Astrocyte (in vitro differentiated cells and primary cell): ENCODE data around the gene PTPRD.

ENCODE experiments used
- EZH2 ChIP-seq: IDR thresholded peaks from 2 replicates; pipeline ENCODE4 v1.6.1; 2012; ENCODE audit warnings: mild to moderate bottlenecking, low read length, inconsistent platforms; ENCODE audit not compliant: insufficient read depth
- TF ChIP-seq, protein P1 (sequence below): IDR thresholded peaks from 2 replicates; pipeline ENCODE4 v1.5.1; 2011; ENCODE audit warnings: low read depth, mild to moderate bottlenecking, inconsistent platforms, low read length, moderate library complexity; ENCODE audit not compliant: insufficient read depth

DNA sequence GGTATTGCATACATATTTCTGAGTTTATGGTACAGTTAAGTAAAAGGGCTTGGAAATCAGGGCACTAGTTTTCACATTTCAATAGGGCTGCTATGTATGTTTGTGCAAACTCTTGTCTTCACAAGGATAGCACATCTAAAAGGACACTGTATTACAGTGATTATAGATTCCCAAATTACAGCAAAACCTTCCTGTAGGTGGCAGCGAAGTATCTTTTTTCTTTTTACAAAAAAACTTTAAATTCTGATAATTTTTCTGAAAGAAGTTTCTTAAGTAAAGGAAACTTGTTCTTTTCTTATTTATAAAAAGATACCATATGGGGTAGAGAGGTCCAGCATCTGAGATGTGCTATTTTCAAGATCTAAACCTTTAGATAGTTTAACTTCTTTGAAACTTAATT is 337.8 kb downstream of the PTPRD start:
- TF ChIP-seq, protein P1, sequence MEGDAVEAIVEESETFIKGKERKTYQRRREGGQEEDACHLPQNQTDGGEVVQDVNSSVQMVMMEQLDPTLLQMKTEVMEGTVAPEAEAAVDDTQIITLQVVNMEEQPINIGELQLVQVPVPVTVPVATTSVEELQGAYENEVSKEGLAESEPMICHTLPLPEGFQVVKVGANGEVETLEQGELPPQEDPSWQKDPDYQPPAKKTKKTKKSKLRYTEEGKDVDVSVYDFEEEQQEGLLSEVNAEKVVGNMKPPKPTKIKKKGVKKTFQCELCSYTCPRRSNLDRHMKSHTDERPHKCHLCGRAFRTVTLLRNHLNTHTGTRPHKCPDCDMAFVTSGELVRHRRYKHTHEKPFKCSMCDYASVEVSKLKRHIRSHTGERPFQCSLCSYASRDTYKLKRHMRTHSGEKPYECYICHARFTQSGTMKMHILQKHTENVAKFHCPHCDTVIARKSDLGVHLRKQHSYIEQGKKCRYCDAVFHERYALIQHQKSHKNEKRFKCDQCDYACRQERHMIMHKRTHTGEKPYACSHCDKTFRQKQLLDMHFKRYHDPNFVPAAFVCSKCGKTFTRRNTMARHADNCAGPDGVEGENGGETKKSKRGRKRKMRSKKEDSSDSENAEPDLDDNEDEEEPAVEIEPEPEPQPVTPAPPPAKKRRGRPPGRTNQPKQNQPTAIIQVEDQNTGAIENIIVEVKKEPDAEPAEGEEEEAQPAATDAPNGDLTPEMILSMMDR, result peak; percentile 39
- no peak for TF ChIP-seq EZH2
